Measurements from ENCODE around the gene ANKRD52.

ANKRD52 gene

DNA sequence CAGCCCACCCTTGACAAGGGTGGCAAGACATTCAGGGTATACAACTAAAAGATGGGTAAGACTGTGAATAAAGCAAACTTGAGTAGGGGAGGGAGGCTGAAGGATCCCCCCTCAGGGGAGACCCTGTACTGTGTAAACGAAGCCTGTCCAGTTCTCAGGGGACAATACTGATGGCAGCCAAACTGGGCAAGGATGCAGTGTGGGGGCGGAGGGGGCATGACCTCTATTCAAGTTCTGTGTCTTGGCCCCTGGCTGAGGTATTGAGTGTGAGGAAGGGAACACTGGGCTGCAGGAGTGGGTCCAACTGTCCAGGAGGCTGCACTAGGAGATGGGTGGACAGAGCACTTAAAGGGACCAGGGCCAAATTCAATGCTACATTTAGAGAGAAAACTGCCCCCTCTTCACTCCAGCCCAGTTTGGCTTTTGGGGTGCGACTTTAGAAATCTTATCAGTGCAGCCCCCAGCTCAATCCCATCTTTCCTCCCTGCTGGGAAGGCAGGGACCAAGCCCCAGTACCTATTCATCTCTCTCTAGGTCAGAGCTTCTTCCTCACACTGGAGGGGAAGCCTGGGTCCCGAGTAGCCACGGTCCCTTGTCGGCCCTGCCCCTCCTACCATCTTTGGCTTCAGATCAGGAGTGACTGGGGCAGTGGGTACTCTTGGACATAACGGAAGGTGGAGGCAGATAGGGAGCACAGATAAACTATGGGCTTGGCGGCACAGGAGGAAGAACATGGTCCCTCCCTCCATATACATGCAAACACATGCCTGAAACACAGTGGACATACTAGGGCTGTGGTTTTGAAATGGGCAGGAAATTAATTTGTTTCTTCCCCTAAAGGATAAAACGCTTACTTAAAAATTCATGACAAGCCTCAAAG, 16.5 kb downstream of the ANKRD52 start:
- DNase-seq (ENCODE audit: low read depth in 2 of 2), result no peak

DNA sequence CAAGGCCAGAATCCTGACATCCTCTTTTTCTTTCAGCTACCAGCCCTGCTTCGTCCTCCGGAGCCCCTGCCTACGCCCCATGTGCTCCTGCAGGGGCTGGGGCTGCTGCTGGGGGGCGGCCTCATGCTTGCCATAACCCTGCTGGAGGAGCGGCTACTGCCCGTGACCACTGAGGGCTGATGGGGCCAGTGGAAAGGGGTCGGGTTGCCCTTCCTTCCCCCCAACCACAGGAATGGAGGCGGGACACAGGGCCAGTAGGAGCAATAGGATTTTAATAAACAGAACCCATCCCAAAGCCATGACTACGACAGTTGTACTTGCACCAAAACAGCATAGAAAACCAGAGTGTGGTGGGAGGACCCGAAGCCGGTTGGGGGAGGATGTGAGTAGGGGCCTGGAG, 20.6 kb downstream of the ANKRD52 start:
- DNase-seq (ENCODE audit: low read depth in 2 of 2), result no peak

DNA sequence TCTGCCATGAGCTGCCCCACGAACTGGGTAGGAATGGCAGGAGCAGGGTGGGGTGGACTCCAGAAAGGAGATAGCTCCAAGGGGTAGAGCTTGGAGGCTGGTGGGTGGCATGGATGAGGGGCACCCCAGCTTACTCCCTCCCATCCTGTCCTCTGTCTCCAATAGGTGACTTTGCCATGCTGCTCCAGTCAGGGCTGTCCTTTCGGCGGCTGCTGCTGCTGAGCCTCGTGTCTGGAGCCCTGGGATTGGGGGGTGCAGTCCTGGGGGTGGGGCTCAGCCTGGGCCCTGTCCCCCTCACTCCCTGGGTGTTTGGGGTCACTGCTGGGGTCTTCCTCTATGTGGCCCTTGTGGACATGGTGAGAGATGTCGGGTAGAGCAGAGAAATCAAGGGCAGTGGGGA, 21.2 kb downstream of the ANKRD52 start:
- DNase-seq (ENCODE audit: low read depth in 2 of 2), result no peak

DNA sequence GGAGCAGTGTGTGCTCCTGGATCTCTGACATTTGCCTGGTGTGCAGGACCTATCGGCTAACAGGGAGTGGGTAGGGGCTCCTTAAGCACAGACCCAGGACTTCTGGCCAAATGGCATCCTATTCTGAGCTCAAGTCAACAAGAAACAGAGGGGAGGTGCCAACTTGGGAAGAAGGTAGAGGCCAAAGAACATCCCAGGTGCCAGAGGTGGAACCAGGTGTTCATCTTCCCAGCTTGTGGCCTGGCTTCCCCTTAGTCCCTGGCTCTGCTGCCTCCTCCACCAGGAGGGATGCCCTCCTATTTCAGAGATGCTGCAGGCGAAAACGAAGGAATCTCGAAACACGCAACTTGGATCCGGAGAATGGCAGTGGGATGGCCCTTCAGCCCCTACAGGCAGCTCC, 22.1 kb downstream of the ANKRD52 start:
- no peak for DNase-seq (ENCODE audit: low read depth in 2 of 2)

DNA sequence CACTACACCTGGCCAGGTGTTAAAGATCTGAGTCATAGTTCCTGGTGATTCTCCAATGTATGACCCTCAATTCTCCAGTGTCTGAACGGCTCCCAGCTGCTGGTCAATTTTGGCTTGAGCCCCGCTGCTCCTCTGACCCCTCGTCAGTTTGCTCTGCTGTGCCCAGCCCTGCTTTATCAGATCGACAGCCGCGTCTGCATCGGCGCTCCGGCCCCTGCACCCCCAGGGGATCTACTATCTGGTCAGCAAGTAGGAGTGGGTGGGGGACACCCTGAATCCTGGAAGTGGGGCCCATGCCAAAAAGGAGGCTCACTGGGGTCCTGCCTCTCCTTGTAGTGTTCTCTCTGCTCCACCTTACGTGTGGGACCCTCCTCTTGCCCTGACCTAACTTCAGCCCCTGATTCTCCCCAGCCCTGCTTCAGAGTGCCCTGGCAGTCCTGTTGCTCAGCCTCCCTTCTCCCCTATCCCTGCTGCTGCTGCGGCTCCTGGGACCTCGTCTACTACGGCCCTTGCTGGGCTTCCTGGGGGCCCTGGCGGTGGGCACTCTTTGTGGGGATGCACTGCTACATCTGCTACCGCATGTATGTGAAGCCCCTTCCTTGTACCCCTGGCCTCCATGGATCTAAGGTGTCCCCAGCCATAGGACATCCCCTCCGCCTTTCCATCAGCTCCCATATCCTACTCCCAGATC, 23.3 kb downstream of the ANKRD52 start:
- DNase-seq (ENCODE audit: low read depth in 2 of 2), result no peak

DNA sequence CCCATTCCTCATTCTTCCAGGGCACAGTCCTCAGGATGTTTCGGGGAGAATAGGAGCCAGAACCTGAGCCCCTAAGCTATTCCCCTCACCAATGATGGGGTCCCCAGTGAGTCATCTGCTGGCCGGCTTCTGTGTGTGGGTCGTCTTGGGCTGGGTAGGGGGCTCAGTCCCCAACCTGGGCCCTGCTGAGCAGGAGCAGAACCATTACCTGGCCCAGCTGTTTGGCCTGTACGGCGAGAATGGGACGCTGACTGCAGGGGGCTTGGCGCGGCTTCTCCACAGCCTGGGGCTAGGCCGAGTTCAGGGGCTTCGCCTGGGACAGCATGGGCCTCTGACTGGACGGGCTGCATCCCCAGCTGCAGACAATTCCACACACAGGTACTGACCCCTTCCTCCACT, 27.0 kb downstream of the ANKRD52 start:
- DNase-seq (ENCODE audit: low read depth in 2 of 2), result no peak

DNA sequence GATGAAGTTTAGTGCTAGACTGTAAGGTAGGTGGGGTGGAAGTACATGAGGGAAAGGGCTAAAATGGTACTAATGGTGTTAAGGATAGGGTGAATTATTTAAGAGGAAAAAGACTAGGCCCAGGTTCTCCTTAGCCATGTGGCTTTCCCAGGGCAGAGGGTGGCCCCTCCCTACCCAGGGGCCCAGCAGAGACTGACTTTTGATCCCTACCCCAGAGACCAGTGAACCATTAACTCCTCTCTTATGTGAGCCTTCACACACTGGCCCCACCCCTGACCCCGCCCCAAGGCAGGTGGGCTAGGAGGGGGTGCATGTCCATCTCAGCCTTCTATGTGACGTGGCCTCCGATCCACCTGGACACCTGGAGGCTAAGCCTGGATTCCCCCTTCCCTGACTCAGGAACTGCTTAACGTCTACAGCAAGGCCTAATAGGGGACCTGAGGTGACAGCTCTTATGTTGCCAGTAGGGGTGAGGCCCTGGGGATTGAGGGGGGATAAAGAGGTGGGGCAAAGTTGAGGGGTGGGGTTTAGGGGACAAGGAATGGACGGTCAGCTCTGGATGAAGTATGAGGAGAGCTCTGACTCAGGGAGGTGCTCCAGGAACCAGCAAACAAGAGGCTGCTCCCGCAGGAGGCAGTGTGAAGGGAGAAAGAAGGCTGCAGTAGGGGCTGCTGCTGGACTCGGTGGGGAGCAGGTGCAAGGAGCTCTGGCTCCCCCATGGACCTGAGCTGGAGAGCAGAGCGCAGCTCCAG, 27.6 kb downstream of the ANKRD52 start:
- DNase-seq (ENCODE audit: low read depth in 2 of 2), result no peak

DNA sequence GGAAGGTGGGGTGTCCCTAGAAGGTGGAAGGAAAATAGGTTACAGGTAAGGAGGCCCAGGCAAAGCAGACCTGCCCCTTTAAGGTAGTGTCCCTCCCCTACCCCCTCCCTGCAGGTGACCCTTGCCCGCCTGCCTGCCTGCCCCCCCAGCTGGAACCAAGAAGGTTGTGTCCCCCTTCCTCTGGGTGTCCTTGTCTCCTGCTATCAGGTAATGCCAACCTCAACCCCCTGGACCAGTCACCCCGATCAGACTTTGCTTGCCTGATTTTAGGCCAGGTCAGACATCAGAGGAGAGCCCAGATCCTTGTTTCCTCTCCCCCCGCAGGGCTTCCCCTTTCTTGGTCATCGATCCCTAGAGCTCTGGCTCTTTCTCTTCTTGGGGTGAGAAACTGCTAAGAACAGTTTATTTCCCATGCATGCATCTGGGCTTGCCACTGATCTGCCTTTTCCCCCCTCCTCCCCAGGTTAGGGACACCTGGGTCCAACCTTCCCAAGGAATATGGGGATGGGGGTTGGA, 28.2 kb downstream of the ANKRD52 start, which contains the start of gene SLC39A5:
TSS of gene SLC39A5 (plus strand) at position 136 of the 516 bp plus-strand sequence. CDS start 1,224 bp downstream, outside the sequence.
- no peak for DNase-seq (ENCODE audit: low read depth in 2 of 2)

DNA sequence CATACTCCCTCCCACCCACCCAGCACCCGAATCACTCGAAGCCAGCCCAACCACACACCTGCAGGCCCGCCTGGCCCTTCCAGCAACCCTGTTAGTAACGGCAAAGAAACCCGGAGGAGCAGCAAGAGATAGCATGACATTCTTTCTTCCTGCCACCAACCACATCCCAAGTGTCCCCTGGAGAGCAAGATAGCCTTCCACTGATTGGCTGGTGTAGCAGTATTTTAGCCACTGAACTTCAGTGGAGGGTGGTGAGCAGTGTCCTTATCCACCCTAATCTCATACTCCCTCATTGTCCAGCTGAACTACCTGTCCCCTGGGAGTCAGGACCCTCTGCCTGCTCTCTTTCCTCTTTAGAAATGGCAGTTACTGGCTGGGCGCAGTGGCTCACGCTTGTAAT, 29.1 kb downstream of the ANKRD52 start:
- no peak for DNase-seq (ENCODE audit: low read depth in 2 of 2)

DNA sequence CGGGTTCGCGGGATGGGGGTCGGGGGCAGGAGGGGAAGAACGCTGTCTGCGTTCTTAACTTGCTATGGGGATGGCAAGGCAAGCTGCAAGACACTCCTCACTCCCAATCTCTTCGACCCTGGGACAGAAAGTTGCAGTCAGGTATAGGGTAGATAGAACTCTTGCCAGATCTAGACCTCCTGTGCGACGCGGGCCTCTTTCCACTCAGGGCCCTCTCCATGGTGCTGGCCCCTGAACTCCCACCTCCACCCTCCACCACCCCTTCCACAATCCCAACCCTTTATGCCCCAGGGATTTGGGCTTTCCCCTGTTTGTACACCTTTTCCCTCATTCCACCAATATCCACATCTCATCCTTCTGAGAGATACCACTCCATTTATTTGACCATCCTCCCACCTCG, 33.2 kb downstream of the ANKRD52 start:
- DNase-seq (ENCODE audit: low read depth in 2 of 2), result no peak

DNA sequence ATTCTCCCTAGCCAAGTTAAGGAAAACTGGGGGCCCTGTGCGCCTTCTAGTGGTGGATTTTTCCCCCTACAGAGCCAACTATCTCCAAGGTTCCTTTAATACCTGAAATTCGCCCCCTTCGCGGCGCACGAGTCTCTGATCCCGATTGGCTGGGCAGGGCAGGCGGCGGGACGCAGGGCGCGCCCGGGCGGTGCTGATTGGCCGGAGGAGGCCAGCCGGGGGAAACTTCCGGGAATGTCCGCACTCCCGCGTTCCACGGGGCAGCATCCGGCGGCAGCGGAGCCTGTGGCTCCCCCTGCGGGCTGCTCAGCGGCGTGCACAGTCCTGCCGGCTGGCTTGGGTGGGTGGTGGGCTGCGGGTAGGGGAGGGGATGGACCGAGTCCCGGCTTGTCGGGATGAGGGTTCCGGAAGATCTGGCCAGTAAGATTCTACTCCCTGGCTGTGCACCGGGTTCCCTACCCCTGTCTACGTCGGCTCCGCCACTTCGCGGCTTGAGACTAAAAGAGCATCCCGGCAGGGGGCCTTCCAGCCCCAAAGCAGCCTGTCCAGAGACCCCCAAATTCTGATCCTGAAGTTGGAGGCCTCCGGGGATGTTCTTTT, 34.0 kb downstream of the ANKRD52 start, which contains the start of gene NABP2:
TSS of gene NABP2 (plus strand) at position 241 of the 600 bp plus-strand sequence. CDS start 515 bp downstream, outside the sequence.
- peak; percentile 97 for DNase-seq (ENCODE audit: low read depth in 2 of 2)

DNA sequence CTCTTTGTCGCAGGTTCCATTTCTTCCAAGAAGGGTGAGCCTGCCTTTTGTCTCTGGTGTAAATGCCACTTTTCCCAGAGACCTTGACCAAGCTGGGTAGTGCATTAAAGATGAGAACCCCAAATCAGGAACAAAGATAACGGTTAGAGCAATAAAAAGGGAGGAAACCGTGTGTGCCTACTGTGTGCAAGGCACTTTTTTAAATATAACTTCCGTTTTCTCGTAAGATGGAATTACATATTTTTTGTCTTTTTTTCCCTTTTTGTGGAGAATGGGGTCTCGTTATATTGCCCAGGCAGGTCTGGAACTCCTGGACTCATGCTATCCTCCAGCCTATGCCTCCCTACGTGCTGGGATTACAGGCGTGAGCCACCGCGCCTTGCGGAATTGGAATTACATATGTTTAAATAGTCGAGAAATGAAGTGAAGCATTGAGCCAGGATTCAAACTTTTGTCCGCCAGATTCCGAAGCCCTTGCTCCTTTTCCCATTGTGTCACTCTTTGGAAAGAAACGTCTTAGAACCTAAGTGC, 34.5 kb downstream of the ANKRD52 start:
- DNase-seq (ENCODE audit: low read depth in 2 of 2), result no peak

DNA sequence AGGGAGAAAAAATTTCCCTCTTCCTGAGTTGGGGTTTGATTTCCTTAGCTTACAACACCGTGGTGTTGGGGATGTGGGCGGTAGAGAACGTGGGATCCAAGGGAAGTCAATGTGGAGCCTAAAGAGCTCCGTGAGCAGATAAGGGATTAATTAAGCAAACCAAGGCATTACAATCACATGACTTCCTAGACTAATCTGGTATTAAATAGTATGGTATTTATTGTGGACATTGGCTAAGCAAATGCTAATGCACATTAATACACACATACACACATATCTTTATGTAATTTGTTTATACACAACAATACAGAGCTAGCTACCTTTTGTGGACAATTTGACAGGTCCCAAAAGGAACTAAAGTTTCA, 35.7 kb downstream of the ANKRD52 start:
- DNase-seq (ENCODE audit: low read depth in 2 of 2), result no peak

DNA sequence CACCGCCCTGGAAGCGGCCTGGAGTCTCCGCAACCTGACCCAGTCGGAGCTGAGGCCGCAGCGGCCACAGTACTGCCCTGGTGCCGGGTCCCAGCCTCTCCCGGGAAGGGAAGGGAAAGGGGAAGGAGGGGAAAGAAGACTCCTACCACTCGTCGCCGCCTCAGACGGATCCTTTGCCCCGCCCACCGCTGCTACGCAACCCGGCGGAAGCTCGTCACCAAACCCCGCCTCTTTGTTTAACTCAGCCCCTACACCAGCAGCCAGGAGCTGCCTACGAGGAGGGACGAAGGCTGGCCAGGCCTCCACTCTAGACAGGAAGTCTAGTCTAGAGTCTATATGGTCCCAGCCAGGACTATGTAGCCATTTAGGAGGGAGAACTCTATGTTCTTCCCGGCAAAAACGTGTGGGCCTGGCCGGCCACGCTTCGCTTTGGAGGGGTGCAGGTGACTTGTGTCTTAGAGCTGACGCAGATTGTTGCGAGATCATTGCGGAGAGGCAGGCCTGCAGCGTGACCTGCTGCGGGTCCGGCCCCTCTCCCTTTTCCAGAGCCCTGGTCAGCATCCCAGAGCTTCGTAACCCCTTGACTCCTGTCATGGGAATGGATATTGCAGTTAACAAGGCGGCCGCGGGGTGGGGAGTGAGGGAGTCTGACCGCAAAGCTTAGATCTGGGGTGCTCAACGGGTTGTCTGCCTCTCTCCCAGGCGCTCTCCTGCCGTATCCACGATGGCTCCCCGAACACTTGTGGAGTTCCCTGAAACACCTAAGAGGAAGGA, 36.2 kb downstream of the ANKRD52 start, which contains the start of gene RNF41:
TSS of gene RNF41 (minus strand) at position 166 of the 774 bp plus-strand sequence. CDS start 7,875 bp downstream, outside the sequence.
- peak; percentile 92 to 93 for DNase-seq (ENCODE audit: low read depth in 2 of 2)

DNA sequence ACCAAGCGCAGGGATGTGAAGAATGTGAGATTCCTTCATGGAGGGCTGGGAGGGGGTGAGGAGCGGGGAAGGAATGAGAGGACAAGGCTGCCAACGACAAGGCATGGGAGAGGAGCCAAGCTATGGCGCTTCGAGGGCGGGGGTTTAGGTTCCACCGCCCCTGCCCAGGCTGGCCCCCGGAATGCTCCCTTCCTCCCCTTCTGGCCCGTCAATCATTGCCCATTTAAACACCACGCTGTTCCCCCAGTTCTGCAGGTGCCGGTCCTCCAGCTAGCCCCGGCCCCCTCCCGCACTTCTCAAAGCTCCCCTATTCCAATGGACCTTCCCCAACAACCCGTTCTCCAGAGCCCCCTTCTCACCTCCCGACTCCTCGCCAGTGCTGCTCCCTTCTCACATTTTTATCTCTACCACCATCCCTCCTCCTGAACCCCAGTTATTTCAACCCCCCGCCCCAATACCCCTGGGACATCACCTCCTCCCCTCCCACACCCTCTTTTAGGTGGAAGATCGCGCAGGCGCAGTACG, 36.9 kb downstream of the ANKRD52 start:
- DNase-seq (ENCODE audit: low read depth in 2 of 2), result peak; percentile 62 to 63

DNA sequence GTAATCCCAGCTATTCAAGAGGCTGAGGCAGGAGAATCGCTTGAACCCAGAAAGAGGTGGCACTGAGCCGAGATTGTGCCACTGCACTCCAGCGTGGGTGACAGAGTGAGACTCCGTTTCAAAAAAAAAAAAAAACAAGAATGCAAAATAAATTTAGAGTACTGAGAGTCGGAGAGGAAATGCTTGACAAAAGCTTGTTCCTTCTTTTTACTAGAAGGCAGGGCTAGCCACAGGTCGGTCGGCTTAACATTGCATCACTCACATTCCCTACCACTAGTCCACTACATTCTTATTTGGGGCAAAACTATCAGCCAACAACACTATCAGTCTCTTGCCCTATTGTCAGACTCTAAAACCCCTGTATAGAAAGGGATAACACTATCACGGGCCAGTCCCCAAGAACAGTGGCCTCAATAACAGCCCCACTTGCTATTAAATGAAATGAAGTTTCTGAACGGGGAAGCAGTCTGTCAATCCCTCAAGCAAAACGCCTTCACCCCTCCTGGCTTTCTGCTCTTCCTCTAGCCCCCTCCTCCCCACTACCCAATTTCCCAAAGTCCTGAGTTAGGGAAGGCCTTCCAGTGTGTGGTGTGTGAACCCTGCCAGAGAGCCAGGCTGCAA, 37.5 kb downstream of the ANKRD52 start:
- DNase-seq (ENCODE audit: low read depth in 2 of 2), result peak in 1 of 2 experiments; percentile 20

DNA sequence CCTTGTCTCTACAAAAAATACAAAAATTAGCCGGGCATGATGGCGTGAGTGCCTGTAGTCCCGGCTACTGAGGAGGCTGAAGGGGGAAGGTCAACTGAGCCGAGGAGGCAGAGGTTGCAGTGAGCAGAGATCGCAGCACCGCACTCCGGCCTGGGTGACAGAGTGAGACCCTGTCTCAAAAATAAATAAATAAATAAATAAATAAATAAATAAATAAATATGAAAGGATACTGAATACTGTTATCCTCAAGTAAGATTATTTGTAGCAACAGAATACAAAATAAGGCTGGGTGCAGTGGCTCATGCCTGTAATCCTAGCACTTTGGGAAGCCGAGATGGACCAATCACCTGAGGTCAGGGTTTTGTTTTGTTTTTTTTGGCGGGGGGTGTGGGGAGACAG, 38.3 kb downstream of the ANKRD52 start:
- DNase-seq (ENCODE audit: low read depth in 2 of 2), result no peak

DNA sequence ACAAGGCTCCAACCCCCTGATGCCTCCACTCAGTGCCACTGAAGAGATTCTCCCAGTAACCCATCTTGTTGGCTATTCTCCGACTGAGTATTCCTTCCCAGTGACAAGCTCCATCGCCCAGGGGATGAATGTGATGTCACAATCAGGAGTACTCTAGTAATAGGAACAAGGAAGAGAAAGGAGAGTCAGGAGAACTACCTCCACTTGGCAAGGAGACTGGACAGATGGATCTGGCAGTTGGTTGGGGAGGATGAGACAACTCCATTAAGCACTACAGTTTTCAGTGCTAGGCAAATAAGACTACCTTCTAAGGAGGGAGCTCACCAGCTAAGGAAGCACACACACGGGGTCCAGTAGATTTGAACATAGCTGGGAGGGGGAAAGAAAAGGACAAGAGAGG, 41.7 kb downstream of the ANKRD52 start:
- DNase-seq (ENCODE audit: low read depth in 2 of 2), result no peak

DNA sequence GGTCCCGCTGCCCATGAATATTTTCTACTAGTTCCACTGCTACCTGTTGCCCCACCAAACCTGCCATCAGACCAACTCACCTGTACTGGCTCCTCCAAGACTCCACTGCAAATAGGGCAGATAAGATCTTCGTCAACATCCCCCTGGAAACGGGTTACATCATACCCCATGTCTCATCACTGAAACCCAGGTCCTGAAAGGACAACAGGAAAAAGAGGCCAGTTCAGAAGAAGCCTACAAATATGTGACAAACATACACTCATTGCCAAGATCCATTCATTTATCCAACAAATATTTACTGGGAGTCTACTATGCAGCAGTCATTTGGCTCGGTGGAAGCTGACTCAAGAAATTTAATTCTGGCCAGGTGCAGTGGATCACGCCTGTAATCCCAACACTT, 44.3 kb downstream of the ANKRD52 start:
- DNase-seq (ENCODE audit: low read depth in 2 of 2), result no peak

DNA sequence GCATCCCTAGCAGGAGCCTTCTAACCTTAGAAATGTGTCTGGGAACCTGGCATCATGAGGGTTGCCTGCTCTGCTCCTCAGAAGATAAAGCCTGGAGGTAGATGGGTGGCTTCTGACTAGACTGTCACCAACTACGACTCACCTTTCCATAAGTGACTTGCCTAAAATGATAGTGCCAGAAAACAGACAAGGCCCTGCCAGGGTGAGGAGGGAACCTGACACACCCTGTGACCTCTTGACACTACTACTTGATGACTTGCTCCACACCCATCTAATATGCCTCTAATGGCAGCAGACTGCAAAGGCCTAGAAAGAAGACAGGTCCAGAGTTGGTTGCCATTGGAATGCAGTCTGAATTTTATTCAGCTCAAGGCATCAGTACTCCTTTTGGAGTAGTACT, 45.8 kb downstream of the ANKRD52 start:
- DNase-seq (ENCODE audit: low read depth in 2 of 2), result no peak

Data from fibroblast of skin of left quadriceps (primary cell).